K562 (cell line): ENCODE results near the gene ACP5. TPM values are rescaled to one million over a fixed set of nuclear protein-coding genes. Genes with fewer than 3 reads are reported as not detected.

Experiments used
- BRCA1 ChIP-seq, 2 experiments: fragments of 450-650 bp in 1 of 2; sonication (generic) in 1 of 2; formaldehyde crosslinking in 1 of 2; IDR thresholded peaks; 2 replicates each; pipeline versions ENCODE4 v1.5.0 to v1.6.1; 2017 to 2020; ENCODE audit warnings: mild to moderate bottlenecking in 1 of 2, missing genetic modification reagents in 1 of 2
- COPS2 ChIP-seq: fragments of 450-650 bp; conservative IDR thresholded peaks from 2 replicates; pipeline ENCODE4 v1.6.1; 2016; ENCODE audit warnings: mild to moderate bottlenecking, moderate library complexity
- E2F5 ChIP-seq: sonication (generic); formaldehyde crosslinking; IDR thresholded peaks from 2 replicates; pipeline ENCODE4 v1.8.0; 2022; ENCODE audit warnings: mild to moderate bottlenecking, missing genetic modification reagents
- ELF1 ChIP-seq: fragments of 200-800 bp; sonication (Bioruptor generic); IDR thresholded peaks from 2 replicates; pipeline ENCODE4 v1.6.1; 2016; ENCODE audit warnings: missing genetic modification characterization, missing compliant biosample characterization
- FOXA1 ChIP-seq: fragments of 450-650 bp; IDR thresholded peaks from 2 replicates; pipeline ENCODE4 v1.6.1; 2016; ENCODE audit warnings: mild to moderate bottlenecking, borderline replicate concordance
- KAT8 ChIP-seq: fragments of 450-650 bp; IDR thresholded peaks from 2 replicates; pipeline ENCODE4 v1.6.1; 2016; ENCODE audit warnings: low read depth, mild to moderate bottlenecking
- MLLT1 ChIP-seq, 2 experiments: fragments of 450-650 bp; IDR thresholded peaks; 2 replicates each; pipeline ENCODE4 v1.6.1; 2016
- MTA1 ChIP-seq: fragments of 450-650 bp; IDR thresholded peaks from 2 replicates; pipeline ENCODE4 v1.6.1; 2017; ENCODE audit warnings: borderline replicate concordance
- MTF1 ChIP-seq: fragments of 250-450 bp; sonication (Bioruptor Pico); IDR thresholded peaks from 2 replicates; pipeline ENCODE4 v1.9.0; 2021; ENCODE audit warnings: moderate library complexity, mild to moderate bottlenecking, inconsistent platforms, borderline replicate concordance
- NRF1 ChIP-seq, 2 experiments: fragments of 450-650 bp; IDR thresholded peaks in 1 of 2; conservative IDR thresholded peaks in 1 of 2; 2 replicates each; pipeline ENCODE4 v1.6.1; 2014; ENCODE audit warnings: mild to moderate bottlenecking in 2 of 2
- PHTF2 ChIP-seq: fragments of 250-450 bp; sonication (Bioruptor Pico); IDR thresholded peaks from 2 replicates; pipeline ENCODE4 v1.5.0; 2021; ENCODE audit warnings: mild to moderate bottlenecking
- RBM39 ChIP-seq: fragments of 200-400 bp; formaldehyde crosslinking; optimal IDR thresholded peaks from 2 replicates; pipeline ENCODE3; 2018; ENCODE audit warnings: low read depth, low read length
- SMAD1 ChIP-seq: fragments of 150-350 bp; IDR thresholded peaks from 2 replicates; pipeline ENCODE4 v1.6.1; 2014; ENCODE audit warnings: low read length, low read depth; ENCODE audit not compliant: partially characterized antibody
- SMARCB1 ChIP-seq: IDR thresholded peaks from 2 replicates; pipeline ENCODE4 v1.6.1; 2011; ENCODE audit warnings: improper control_type of control experiment, low read depth; ENCODE audit not compliant: insufficient read length
- SREBF2 ChIP-seq: sonication (generic); formaldehyde crosslinking; IDR thresholded peaks from 2 replicates; pipeline ENCODE4 v1.4.0; 2020; ENCODE audit warnings: mild to moderate bottlenecking, missing genetic modification reagents
- TEAD1 ChIP-seq, 2 experiments: fragments of 450-650 bp in 1 of 2; sonication (generic) in 1 of 2; formaldehyde crosslinking; IDR thresholded peaks; 2 replicates each; pipeline versions ENCODE4 v1.4.0 to v1.8.0; 2020 to 2022; ENCODE audit warnings: mild to moderate bottlenecking in 2 of 2, missing genetic modification reagents in 1 of 2
- VEZF1 ChIP-seq: fragments of 200-800 bp; sonication (Bioruptor generic); IDR thresholded peaks from 2 replicates; pipeline ENCODE4 v1.6.1; 2017; ENCODE audit warnings: missing genetic modification characterization, missing compliant biosample characterization
- ZNF253 ChIP-seq: fragments of 250-450 bp; sonication (Bioruptor Pico); conservative IDR thresholded peaks from 2 replicates; pipeline ENCODE4 v1.6.1; 2021; ENCODE audit warnings: mild to moderate bottlenecking
- ZNF280B ChIP-seq: fragments of 250-450 bp; sonication (Bioruptor Pico); IDR thresholded peaks from 2 replicates; pipeline ENCODE4 v1.5.1; 2021; ENCODE audit warnings: mild to moderate bottlenecking
- ZNF644 ChIP-seq: fragments of 200-800 bp; sonication (Bioruptor generic); IDR thresholded peaks from 2 replicates; pipeline ENCODE4 v1.6.1; 2016; ENCODE audit warnings: low read depth, missing genetic modification characterization, missing compliant biosample characterization
- ZNF76 ChIP-seq: fragments of 250-450 bp; sonication (Bioruptor Pico); IDR thresholded peaks from 2 replicates; pipeline ENCODE4 v1.4.0; 2020; ENCODE audit warnings: mild to moderate bottlenecking, moderate library complexity, borderline replicate concordance
- polyA plus RNA-seq, 8 experiments: library from polyadenylated mRNA; depleted of rRNA in 4 of 8; stranded (reverse) in 5 of 8; unstranded in 3 of 8; fragments of >200 nt; fragmentation: Nextera tagmentation in 2 of 8; fragmentation: Illumina TruSeq in 1 of 8; extraction: Ambion mirVana in 2 of 8; extraction: Trizol in 1 of 8; gene quantifications; 2 replicates each; pipeline versions ENCODE4 v1.2.1 to v1.2.3, GENCODE V29; 2011 to 2014; ENCODE audit warnings: inconsistent platforms in 1 of 8, missing spikeins in 1 of 8
- total RNA-seq, 7 experiments: library from RNA; depleted of rRNA in 6 of 7; stranded (reverse); fragments of >200 nt in 6 of 7; fragmentation: Illumina TruSeq in 2 of 7; extraction: Trizol in 2 of 7; gene quantifications; 2 replicates each; pipeline versions ENCODE4 v1.2.1 to v1.2.3, GENCODE V29; 2011 to 2021; ENCODE audit warnings: low replicate concordance in 1 of 7

Gene ACP5
- total and polyA plus RNA-seq, 9 of the 15 experiments (the other 6 are each of a cell fraction or from before 2014, with no cell fraction given), result 0.06 to 1.1 (median 0.31) TPM; not detected in 1

- TF ChIP-seq E2F5 (no peak), ZNF644 (tag) (no peak), SMAD1 (no peak), MTA1 (no peak), NRF1 (conservative IDR thresholded peaks at IDR 0.05 in 1 of 2, IDR thresholded peaks at IDR 0.05 in 1 of 2) (peak; percentile 99), BRCA1 (IDR thresholded peaks at IDR 0.05) (no peak), BRCA1 (CRISPR knock-in tag; IDR thresholded peaks at IDR 0.05) (no peak), ELF1 (tag) (peak; percentile 67; the same call in 1 of the 2 replicates), ZNF76 (CRISPR knock-in tag) (no peak), PHTF2 (peak; percentile 46; the same call in 1 of the 2 replicates), RBM39 (no peak), ZNF253 (no peak), COPS2 (no peak), KAT8 (no peak), MLLT1 (IDR thresholded peaks at IDR 0.05) (peak in 1 of 2 experiments; percentile 73), ZNF280B (no peak), TEAD1 (CRISPR knock-in tag; IDR thresholded peaks at IDR 0.05) (0 out of 4 replicates have a peak, but pooled peaks have one; percentile 30 to 45), MTF1 (CRISPR knock-in tag) (no peak), SMARCB1 (no peak), SREBF2 (CRISPR knock-in tag) (no peak), VEZF1 (CRISPR knock-in tag) (peak; percentile 70; the same call in 1 of the 2 replicates), FOXA1 (no peak)
Observed at GRCh38 chr19:11558881-11559828, 18.3 kb downstream of the ACP5 start, which contains the start of gene ELOF1 (continued).
